ENCODE measurements around the gene LUC7L2.
"Not testable (repeated sequence)": the region's sequence is repeated elsewhere in the genome, so short reads cannot be mapped to it uniquely, and the experiment has no call there.

LUC7L2 gene

GRCh38 chr7:139355320-139355719, 4.4 kb upstream of the LUC7L2 start:
- in situ Hi-C loops (cut with HindIII; ENCODE audit: low sequenced_read_pairs): no loop called here

GRCh38 chr7:139357729-139358506, 1.8 kb upstream of the LUC7L2 start:
- in situ Hi-C loops (cut with HindIII; ENCODE audit: low sequenced_read_pairs): not testable (repeated sequence)

GRCh38 chr7:139358541-139359365, 941 bp upstream of the LUC7L2 start:
- in situ Hi-C loops (cut with HindIII; ENCODE audit: low sequenced_read_pairs): no loop called here

GRCh38 chr7:139360210-139360947, 685 bp downstream of the LUC7L2 start:
- in situ Hi-C loops (cut with HindIII; ENCODE audit: low sequenced_read_pairs): no loop called here

GRCh38 chr7:139360948-139361307, 1.2 kb downstream of the LUC7L2 start:
- in situ Hi-C loops (cut with HindIII; ENCODE audit: low sequenced_read_pairs): no loop called here

GRCh38 chr7:139361523-139361922, 1.8 kb downstream of the LUC7L2 start:
- in situ Hi-C loops (cut with HindIII; ENCODE audit: low sequenced_read_pairs): no loop called here

- in situ Hi-C loops (cut with HindIII; ENCODE audit: low sequenced_read_pairs): no loop called here
Observed at GRCh38 chr7:139362302-139362701, 2.6 kb downstream of the LUC7L2 start.

- in situ Hi-C loops (cut with HindIII; ENCODE audit: low sequenced_read_pairs): no loop called here
Observed at GRCh38 chr7:139362981-139363380, 3.3 kb downstream of the LUC7L2 start.

GRCh38 chr7:139365336-139365735, 5.6 kb downstream of the LUC7L2 start:
- in situ Hi-C loops (cut with HindIII; ENCODE audit: low sequenced_read_pairs): no loop called here

GRCh38 chr7:139366400-139366799, 6.7 kb downstream of the LUC7L2 start:
- in situ Hi-C loops (cut with HindIII; ENCODE audit: low sequenced_read_pairs): no loop called here

- in situ Hi-C loops (cut with HindIII; ENCODE audit: low sequenced_read_pairs): no loop called here
Observed at GRCh38 chr7:139367438-139368155, 7.9 kb downstream of the LUC7L2 start.

GRCh38 chr7:139370301-139370942, 10.7 kb downstream of the LUC7L2 start:
- in situ Hi-C loops (cut with HindIII; ENCODE audit: low sequenced_read_pairs): no loop called here

GRCh38 chr7:139370943-139371313, 11.2 kb downstream of the LUC7L2 start:
- in situ Hi-C loops (cut with HindIII; ENCODE audit: low sequenced_read_pairs): no loop called here

- in situ Hi-C loops (cut with HindIII; ENCODE audit: low sequenced_read_pairs): no loop called here
Observed at GRCh38 chr7:139374246-139374645, 14.6 kb downstream of the LUC7L2 start.

GRCh38 chr7:139382439-139382838, 22.7 kb downstream of the LUC7L2 start:
- in situ Hi-C loops (cut with HindIII; ENCODE audit: low sequenced_read_pairs): no loop called here

- in situ Hi-C loops (cut with HindIII; ENCODE audit: low sequenced_read_pairs): no loop called here
Observed at GRCh38 chr7:139384611-139385010, 24.9 kb downstream of the LUC7L2 start.

- in situ Hi-C loops (cut with HindIII; ENCODE audit: low sequenced_read_pairs): no loop called here
Observed at GRCh38 chr7:139387594-139387993, 27.9 kb downstream of the LUC7L2 start.

- in situ Hi-C loops (cut with HindIII; ENCODE audit: low sequenced_read_pairs): no loop called here
Observed at GRCh38 chr7:139389091-139389490, 29.4 kb downstream of the LUC7L2 start.

- in situ Hi-C loops (cut with HindIII; ENCODE audit: low sequenced_read_pairs): no loop called here
Observed at GRCh38 chr7:139389774-139390173, 30.1 kb downstream of the LUC7L2 start.

- in situ Hi-C loops (cut with HindIII; ENCODE audit: low sequenced_read_pairs): no loop called here
Observed at GRCh38 chr7:139393621-139394211, 34.0 kb downstream of the LUC7L2 start.
